Activated gamma-delta T cell treated with anti-CD3 and anti-CD28 coated beads, Interleukin-2, amount 50 U/mL, for 16 hours (primary cell): Measurements from ENCODE around the gene NID2.

Experiments
- DNase-seq: peaks from one replicate; pipeline ENCODE4 v3.0.0-alpha.2; 2020; ENCODE audit warnings: low read depth

The NID2 gene

DNA sequence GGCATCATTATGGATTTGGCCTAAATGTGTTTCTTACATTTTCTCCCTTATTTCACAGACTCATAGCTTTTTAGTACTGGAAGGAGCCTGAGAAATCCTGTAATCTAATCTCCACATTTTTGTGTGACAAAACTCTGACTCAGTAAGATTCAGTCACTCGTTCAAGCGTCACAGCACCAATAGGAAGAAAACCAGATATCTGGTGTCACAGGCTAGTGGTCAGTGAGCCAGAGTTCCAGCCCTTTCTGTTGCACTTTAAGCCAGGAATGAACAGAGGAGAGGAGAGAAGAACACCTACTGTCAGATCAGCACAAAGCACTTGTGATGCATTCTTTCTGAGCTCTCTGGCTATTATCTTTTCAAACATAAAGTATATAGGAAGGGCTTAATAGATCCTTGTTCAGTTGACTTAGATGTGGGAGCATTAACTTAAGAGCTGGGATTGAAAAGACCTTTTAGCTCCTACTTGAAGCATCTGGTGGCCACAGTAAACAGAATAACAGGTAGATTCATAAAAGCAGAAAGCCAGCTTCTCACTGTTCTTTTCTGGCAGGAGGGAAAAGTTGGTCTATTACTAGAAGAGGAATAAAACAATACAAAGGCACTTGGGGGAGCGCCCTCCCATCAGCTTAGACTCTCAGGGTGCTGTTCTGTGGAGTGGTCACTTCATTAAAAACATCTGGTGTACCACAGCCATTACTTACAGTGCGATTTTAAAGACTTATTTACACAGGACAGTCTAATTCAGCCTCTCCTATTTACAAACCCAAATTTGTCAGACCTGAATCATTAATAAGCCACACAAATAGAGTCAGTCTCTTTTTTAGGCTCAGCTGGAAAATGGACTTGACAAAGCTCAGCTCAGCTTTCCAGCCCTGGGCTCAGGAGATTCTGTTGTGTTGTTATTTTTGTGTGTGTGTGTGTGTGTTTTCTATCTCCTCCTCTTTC lies 12.2 kb upstream of the NID2 start:
- DNase-seq, result no peak

DNA sequence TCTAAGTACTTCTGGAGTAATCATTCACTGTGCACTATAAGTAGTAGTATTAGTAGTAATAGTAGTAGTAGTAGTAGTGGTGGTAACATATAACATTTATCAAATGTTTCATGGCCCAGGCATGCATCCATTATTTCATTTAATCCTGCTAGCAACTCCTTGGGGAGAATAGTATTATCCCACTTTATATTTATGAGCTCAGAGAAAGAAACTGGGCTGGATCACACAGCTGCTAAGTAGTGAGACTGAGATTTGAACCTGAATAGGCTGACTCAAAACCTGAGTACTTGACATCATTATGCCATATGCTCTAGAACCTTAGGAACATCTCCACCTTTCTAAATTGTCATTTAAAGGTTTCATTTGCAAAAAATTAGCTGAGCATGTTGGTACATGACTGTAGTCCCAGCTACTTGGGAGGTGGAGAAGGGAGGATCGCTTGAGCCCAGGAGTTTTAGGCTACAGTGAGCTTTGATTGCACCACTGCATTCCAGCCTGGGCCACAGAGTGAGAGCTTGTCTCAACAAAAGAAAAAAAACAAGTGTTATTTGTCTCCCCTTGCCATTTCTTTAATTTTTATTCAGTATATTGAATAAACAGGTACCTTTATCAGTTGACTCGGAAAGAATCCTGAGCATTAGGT lies 11.4 kb upstream of the NID2 start:
- no peak for DNase-seq

DNA sequence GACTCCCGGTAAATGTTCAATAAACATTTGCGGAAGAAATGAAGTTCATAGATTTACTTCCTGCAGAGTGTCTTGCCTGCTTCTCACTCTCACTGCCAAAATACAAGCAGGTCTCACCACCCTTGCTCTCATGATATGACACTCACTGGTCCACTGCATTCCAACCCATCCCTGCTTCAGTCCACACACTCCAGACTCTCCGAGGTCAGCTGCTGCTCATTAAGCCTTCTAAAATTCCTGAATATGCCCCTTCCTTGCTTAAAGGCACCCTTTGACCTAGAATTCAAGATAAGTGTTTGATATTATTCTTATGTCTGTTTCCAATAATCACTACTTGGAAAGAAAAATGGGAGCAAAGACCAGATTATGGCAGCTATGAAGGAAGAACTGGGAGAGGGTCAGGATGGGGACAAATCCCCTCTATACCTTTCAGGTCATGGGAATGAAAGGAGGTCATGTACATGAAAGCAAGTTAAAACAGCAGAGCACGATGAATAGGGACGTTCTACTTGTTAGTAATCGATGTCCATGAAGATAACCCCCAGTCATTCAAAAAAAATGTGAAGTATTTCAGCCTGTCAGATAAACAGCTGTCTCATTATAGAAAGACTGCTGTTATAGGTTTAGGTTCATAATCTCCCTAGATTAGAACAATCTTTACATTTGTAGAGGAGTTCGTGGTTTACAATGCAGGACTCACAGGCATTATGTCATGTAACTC lies 10.5 kb upstream of the NID2 start:
- DNase-seq, result no peak

DNA sequence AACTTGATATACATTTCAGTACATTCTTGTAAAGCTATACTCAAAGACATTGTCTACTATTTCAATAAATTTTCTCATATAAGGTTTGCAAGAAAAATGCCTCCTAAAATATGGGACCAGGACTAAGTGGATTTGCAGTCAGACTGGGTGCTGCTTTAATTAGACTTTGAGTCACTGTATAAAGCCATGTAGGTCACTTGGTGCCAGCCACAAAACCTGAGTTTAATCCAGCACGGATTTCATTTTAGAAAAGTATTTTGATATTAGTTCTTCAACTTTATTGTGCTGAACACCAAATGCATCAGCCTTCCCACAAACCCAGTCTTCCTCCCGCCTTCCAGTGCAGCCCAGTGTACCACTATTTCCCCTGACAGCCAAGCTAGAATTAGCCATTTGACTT lies 9.9 kb upstream of the NID2 start:
- no peak for DNase-seq

DNA sequence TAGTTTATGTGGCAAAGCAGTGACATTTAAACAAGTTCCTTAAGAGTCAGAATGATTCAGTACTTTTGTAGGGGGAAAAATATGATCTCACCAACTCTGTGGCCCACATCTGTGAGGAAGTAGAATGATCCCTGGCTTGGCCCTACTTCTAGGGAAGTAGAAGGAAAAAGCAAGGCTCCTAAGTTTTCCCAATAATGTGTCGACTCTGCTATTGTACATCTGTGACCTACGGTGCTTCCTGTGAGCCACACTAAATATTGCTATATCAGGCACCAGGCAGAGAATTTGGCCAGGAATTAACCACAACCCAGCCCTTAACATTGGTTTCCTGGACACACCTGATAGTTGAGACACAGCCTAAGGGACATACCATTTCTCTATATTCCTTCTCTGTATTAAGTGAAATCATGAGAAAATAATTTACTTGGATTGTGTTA lies 9.3 kb upstream of the NID2 start:
- DNase-seq, result no peak

DNA sequence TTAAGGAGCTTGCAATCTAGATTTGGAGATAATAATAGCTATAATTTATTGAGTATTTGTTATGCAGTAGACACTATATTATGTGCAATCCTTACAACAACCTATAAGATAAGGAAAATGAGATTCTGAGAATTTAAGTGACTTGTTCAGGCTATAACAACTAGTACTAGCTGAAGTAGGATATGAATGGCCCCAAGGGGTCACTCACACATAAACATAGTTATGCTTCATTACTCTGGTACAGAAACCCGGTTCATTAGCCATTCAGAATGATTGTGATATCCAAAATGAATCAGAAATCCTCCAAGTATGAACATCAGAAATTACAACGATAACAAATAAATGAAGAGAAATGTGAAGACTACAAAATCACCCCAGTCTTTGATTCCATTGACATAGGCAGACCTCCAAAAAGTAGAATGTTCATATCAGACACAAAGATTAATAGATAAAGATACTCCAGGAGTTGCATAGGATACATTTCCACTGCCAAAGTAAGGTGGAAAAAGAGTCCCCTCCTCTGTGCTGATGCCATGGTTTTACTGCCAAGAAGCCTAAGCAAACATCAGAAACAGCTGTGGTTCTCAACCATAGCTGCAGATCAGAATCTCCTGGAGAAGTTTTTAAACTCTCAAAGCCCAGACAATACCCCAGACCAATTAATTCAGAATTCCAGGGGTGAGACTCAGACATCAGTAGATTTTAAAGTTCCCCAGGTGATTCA lies 8.6 kb upstream of the NID2 start:
- no peak for DNase-seq

DNA sequence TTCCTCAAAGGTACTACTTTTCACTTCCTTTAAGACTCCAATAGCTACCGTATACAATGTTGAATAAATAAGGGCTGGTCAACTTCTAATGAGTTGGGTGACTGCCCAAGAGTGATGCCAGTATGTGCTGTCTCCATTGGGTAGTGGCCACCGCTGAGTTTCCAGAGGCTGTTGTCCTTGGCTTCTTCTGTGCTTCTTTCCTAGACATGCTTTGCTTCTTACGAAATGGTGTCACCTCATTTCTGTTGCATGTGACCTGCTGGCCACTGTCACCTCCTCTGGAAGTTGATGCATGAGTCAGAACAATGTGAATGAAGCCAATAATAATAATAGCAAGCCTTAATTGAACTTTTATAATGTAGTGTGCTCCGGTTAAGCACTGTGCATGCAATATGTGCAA lies 7.5 kb upstream of the NID2 start:
- no peak for DNase-seq

DNA sequence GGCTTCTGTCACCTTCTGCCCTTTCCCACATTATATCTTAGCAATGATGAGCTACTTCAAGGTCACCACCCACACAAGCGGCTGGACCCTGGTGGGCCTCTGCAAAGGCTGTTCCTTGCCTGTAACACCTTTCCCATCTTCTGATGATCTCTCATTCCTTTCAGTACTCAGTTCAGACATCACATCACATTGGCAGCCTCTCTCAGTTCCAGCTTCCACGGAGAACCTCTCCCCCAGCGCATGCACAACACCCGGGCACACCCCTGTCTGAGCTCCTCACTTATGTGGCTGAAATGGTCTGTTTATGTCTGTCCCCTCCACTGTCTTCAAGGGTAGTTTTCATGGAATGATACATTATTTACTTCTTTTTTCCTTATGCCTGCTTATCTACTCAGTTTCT lies 6.5 kb upstream of the NID2 start:
- DNase-seq, result no peak

DNA sequence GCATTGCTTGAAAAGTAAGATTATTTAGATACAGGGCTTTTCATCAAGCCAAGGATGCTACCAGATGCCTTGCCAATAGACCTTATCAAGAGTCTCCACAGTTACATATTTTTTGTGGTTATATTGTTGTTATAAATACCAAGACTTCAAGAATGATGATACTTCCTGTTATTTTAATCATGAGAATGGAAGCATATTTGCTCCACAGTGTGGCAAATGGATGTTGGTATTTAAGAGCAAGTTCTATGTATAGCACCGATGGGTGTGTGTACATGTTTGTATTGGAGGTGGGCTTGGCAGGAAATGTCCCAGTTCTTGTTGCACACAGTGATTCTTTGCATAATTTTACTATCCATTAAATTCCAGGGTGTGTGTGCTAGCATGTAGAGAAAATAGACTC lies 4.4 kb upstream of the NID2 start:
- DNase-seq, result no peak

DNA sequence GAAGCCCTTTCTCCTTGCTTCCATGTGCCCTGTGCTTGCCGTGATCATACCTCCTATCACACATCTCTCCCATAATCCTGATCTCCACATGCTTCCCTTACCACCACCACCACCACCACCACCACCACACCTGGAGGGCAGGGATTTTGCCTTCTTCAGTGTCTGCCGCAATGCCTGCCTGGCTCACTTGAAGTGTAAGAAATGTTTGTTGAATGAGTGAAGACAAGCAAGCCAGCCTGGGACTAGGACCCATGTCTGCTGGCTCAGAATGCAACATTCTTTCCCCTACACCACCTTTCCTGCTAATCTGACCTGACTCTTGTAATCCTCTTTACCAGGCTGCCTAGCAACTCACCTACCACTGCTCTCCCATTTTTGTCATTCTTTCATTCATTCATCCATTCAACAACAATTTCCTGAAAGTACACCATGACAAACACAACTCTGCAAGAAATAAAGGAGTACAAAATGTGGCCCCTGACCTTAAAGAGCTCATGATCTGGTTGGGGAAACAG lies 3.5 kb upstream of the NID2 start:
- DNase-seq, result no peak

DNA sequence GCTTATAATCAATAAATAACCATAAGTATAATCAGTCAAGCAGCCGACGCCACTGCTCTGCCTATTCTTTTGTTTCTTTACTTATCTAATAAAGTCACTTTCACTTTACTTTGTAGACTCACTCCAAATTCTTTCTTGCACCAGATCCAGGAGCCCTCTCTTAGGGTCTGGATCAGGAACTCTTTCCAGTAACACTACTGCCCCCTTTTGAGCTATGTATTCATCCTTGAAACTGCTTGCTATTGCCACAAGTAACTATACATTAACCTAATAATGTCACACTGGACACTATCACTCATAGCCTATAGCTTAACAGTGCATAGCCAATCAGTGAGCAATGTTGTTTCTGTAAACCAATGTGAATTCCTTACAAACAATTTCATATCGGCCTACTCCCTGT lies 2.8 kb upstream of the NID2 start:
- no peak for DNase-seq

DNA sequence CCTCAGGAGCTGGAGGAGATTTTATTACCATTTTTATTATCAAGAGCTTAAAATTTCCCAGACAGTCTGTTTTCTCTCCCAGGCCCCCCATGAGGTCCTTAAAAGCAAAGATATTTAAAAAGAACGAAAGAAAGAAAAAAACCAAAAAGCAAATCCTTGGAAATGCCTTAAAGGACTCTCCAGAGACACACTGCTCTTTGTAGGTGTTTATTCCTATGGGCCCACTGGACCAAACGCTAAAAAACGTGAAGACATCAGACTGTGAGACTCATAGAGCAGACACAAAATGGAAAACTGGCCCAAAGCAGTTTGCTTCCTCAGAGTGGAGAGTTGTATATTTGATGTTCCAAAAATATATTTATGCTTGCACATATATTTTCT lies 1.2 kb upstream of the NID2 start:
- DNase-seq, result no peak

DNA sequence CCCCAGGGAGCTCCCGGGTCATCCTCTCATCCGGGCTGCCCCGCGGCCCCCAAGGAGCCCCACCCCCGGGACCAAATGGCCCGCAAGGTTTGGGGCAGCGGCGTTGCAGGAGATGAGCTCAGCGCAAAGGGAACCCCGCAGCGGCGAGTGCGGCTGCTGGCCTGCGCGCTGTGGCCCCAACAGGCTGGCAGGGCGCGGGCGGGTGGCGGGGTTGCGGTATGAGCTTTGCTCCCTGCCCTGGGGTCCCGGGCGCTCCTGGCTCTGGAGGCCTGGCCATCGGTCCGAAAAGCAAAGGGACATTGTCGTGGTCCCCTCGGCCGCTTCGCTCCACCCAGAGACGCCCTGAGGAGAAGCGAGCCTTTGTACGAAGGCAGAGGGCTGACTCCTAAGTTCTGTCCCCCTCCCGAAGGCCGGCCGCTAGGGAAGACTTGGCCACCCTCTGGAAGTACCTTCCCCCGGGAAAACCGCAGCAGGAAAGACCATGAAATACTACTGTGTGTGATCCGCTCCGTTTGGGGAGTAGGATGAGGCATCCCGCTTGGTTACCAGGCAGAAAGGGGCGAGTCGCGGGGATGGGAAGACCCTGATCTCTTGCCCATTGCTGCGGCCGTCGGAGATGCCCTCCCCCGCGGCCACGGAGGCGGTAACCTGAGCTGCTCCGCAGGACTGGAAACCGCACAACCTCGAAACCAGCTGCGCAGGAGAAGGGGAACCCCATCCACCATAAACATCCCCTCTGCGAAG lies 620 bp upstream of the NID2 start:
- DNase-seq, result no peak

DNA sequence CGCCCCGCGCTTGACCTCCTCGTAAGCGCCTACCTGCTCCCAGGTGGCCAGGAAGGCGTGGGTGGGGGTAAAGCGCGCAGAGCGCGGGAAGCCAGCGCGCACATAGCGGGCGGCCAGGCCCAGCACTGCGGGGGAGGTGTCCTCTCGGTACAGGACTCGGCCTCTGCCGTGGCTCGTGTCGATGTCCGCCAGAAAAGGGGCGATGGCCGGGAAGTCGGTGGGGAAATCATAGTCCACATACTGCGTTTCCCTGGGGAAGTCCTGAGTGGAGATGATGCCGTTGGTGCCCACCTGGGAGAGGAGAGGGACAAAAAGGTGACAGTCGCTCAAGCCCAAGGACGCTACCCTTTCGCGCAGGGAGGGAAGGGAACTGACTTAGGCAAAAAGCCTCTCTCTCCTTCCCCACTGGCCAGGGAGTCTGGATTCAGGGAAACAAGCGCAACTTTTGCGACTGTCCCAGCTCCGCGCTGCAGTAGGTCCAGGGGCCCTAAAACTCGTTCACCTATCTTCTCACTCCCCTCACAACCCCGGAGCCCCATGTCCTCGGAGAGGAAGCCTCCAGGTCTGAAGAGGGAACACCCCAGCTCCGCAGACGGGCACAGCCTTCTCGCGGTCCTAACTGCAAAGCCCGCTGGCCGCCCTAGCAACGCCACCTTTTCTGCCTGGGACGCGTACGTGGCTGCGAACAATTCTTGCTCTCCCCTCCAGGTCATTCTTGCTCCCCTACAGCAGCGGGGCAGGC lies 815 bp downstream of the NID2 start:
- no peak for DNase-seq

DNA sequence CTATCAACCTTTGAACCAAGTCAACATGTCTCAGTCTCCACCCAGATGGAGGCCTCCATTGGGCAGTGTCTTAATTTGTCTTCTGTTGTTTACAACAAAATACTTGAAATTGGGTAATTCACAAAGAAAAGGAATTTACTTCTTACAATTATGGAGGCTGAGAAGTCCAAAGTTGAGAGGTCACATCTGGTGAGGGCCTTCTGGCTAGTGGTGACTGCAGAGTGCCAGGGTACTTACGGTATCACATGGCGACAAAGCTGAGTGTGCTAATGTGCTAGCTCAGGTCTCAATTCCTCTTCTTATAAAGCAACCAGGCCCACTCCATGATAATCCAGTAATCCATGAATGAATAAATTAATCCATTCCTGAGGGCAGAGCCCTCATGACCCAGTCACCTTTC lies 4.7 kb downstream of the NID2 start:
- no peak for DNase-seq

DNA sequence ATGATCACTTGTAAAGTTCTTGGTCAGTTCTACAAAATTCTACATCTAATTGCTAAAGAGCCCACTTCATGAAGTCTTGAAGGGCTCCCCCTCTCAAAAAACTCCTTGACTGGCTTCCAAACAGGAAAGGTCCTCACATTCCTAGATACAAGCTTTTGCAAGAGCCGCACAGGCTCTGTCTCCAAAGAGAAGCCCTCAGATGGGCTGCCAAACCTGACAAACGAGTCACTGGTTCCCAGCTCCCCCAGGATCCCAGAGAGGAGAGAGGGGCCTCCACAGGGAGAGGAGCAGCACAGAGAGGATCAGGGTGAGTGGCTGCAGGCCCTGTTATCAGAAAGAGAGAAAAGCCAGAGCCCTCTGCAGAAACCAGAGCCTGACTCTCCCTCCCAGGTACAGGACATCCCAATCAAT lies 5.8 kb downstream of the NID2 start:
- DNase-seq, result no peak

DNA sequence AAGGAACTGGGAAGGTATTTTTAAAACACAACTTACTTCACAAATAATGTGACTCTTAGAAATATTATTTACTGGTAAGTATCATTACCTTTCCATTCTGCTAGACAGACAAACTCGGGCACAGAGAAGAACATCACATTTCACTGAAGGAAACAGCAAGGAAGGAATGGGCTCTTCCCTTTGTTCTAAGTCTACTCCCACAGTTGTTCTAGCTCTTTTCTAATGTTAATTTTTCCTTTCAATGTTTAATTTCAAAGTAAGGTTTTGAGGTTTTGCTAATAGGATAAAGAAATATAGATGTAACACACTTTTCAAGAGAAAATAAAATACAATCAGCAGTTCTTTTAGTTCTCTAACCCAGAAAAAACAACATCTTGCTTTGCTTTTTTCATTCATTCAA lies 7.0 kb downstream of the NID2 start:
- DNase-seq, result no peak

DNA sequence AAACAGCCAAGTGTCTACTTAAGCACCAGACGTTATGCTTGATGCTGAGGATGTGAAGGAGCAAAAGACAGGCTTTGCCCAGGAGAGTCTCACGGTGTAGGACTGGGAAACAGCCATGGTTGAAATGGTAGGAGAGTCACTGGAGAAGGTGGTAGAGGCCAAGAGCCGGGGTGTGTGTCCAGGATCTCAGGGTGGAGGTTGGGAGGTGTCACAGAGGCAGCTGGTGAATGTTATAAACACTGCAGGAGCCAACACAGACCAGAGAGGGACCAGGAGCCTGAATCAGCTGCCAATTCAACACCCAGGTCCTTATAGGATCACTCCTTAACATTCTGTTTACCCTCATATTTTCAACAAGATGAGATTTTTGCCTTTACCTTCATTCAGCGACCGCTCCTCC lies 7.5 kb downstream of the NID2 start:
- DNase-seq, result no peak

DNA sequence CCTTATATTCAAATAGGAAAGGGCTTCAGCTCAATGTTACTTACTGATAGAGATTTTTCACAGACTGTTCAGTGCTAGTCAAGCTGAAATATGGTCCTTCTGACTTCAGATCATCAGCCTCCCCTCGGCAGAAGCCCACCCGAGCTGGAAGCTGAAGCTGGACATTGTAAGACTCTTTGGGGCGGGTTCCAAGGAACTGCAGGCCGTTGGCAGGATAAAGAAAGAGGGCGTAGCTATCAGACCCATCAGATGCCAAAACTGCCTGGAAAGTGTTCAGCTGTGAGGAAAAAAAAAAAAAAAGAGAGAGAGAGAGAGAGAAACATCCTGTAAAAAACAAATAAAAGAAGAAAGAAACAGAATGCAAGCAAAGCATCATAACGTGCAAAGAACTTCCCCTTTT lies 8.8 kb downstream of the NID2 start:
- no peak for DNase-seq

DNA sequence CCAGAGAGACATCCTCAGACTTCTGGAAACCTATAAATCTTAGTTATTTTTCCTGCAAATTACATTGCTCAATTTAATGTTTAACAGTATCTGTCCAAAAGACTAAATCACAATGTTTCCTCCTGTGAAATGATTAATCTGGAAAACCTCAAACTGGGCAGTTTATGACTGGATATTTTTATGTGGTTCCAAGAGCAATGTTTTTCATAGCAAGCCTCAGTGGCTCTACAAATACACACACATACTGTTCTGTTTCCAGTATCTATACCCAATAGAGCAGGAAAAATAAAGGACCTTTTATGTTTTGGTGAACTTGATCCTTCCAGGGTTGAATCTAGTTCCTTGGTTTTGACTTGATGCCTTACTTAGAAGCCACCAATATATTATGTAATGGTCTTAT lies 9.2 kb downstream of the NID2 start:
- DNase-seq, result no peak

DNA sequence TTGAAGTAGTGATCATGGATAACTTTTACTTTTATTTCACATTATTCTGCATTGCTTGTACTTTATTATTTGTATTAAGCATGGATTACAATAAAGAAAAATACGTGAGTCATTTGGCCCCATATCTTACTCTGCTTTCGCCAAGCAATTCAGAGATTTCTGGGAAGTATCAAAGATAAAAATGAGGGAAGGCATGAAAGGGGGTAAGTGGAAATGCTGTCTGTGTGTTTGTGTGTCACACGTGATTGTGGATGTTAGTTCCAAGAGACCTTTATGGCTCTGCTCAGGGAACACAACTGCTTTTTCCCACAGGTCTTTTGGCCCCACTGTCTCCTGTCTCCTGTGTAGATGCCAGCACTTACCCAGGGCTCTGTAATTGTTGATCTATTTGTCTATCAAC lies 10.5 kb downstream of the NID2 start:
- DNase-seq, result no peak
